Neural progenitor cell (in vitro differentiated cells): ENCODE results near the gene CEBPA. TPM values are rescaled to one million over a fixed set of nuclear protein-coding genes. Genes with fewer than 3 reads are reported as not detected.

Experiments used
- DNase-seq: peaks from one replicate; pipeline ENCODE4 v3.0.0-alpha.2; 2016; ENCODE audit warnings: low spot score
- H2AFZ ChIP-seq: fragments of 200-600 bp; sonication (generic); replicated peaks from 2 replicates; pipeline ENCODE4 v1.6.1; 2016; ENCODE audit warnings: antibody characterized with exemption
- H3F3A ChIP-seq: fragments of 200-600 bp; sonication (generic); 2 replicates; pipeline ENCODE4 v1.6.1; 2016; ENCODE audit warnings: antibody characterized with exemption, low read depth
- H3K27ac ChIP-seq: fragments of 200-600 bp; sonication (generic); 2 replicates; pipeline ENCODE4 v1.5.1; 2016; ENCODE audit warnings: mild to moderate bottlenecking
- H3K27me3 ChIP-seq: fragments of 200-600 bp; sonication (generic); 2 replicates; pipeline ENCODE4 v1.6.1; 2016; ENCODE audit warnings: mild to moderate bottlenecking, moderate library complexity
- H3K36me3 ChIP-seq: fragments of 200-600 bp; sonication (generic); 2 replicates; pipeline ENCODE4 v1.5.1; 2016
- H3K4me1 ChIP-seq: fragments of 200-600 bp; sonication (generic); 2 replicates; pipeline ENCODE4 v1.6.1; 2016; ENCODE audit warnings: mixed run types
- H3K4me2 ChIP-seq: fragments of 200-600 bp; sonication (generic); 2 replicates; pipeline ENCODE4 v1.6.1; 2016
- H3K4me3 ChIP-seq: fragments of 200-600 bp; sonication (generic); 2 replicates; pipeline ENCODE4 v1.5.1; 2016
- H3K79me2 ChIP-seq: fragments of 200-600 bp; sonication (generic); 2 replicates; pipeline ENCODE4 v1.6.1; 2016; ENCODE audit warnings: low read depth
- H3K9ac ChIP-seq: fragments of 200-600 bp; sonication (generic); 2 replicates; pipeline ENCODE4 v1.6.1; 2016
- H3K9me3 ChIP-seq: fragments of 200-600 bp; sonication (generic); 2 replicates; pipeline ENCODE4 v1.5.1; 2016; ENCODE audit warnings: low read depth
- H4K20me1 ChIP-seq: fragments of 200-600 bp; sonication (generic); 2 replicates; pipeline ENCODE4 v1.6.1; 2016; ENCODE audit warnings: low read depth
- H3K27ac Mint-ChIP-seq: 3 replicates; pipeline ENCODE4 v1.8.0; 2021; ENCODE audit warnings: mixed read lengths
- H3K27me3 Mint-ChIP-seq: 2 replicates; pipeline ENCODE4 v1.8.0; 2022; ENCODE audit warnings: low read depth, mild to moderate bottlenecking, inconsistent platforms, moderate library complexity, mixed read lengths; ENCODE audit not compliant: insufficient read depth
- H3K36me3 Mint-ChIP-seq: 3 replicates; pipeline ENCODE4 v1.8.0; 2021; ENCODE audit warnings: mixed read lengths
- H3K4me1 Mint-ChIP-seq: 3 replicates; pipeline ENCODE4 v1.8.0; 2021; ENCODE audit warnings: mixed read lengths
- H3K4me3 Mint-ChIP-seq: 3 replicates; pipeline ENCODE4 v1.8.0; 2021; ENCODE audit warnings: mild to moderate bottlenecking, moderate library complexity, mixed read lengths
- H3K9me3 Mint-ChIP-seq: 3 replicates; pipeline ENCODE4 v1.8.0; 2020; ENCODE audit warnings: mixed read lengths
- CTCF ChIP-seq: fragments of 200-600 bp; sonication (generic); IDR thresholded peaks from 2 replicates; pipeline ENCODE4 v1.5.1; 2017; ENCODE audit warnings: antibody characterized with exemption, mild to moderate bottlenecking
- EZH2 ChIP-seq: fragments of 200-600 bp; sonication (generic); IDR thresholded peaks from 2 replicates; pipeline ENCODE4 v1.6.1; 2017; ENCODE audit warnings: antibody characterized with exemption, mild to moderate bottlenecking, moderate library complexity
- EZH2phosphoT487 ChIP-seq: fragments of 200-600 bp; sonication (generic); IDR thresholded peaks from 2 replicates; pipeline ENCODE4 v1.6.1; 2017; ENCODE audit warnings: antibody characterized with exemption
- total RNA-seq: library from RNA; depleted of rRNA; stranded (reverse); fragments of >200 nt; gene quantifications from 2 replicates; pipeline ENCODE4 v1.2.3, GENCODE V29; 2015; ENCODE audit warnings: low replicate concordance

Gene CEBPA
- total RNA-seq, 1 donor from 2014 or later: 0.71 TPM

GRCh38 chr19:33299051-33299688 lies 3.2 kb downstream of the CEBPA start:
- Mint-ChIP-seq H3K27ac (no peak overlapping the region), H3K9me3 (no peaks in the 10 kb centered on the region), H3K4me1 (peaks cover 6% of the 10 kb centered on the region), H3K36me3 (no peaks in the 10 kb centered on the region), H3K27me3 (peaks cover 32% of the 10 kb centered on the region), H3K4me3 (no peak overlapping the region)
- Histone ChIP-seq H3K4me1 (peaks cover 22% of the 10 kb centered on the region), H3K9me3 (no peaks in the 10 kb centered on the region), H3K27me3 (peaks cover 52% of the 10 kb centered on the region), H3K36me3 (no peaks in the 10 kb centered on the region), H3K9ac (no peak overlapping the region), H3K4me2 (no peak overlapping the region), H3K79me2 (no peaks in the 10 kb centered on the region), H3K27ac (no peak overlapping the region), H4K20me1 (peaks cover 18% of the 10 kb centered on the region), H3F3A (peaks cover 4% of the 10 kb centered on the region), H3K4me3 (no peak overlapping the region), H2AFZ (no peak overlapping the region)
- TF ChIP-seq EZH2 (no peak), EZH2phosphoT487 (no peak), CTCF (no peak)
- DNase-seq: peak; percentile 46

GRCh38 chr19:33298146-33298911 lies 4.0 kb downstream of the CEBPA start:
- no peaks in the 10 kb centered on the region for H3K9me3 ChIP-seq
- peaks cover 44% of the 10 kb centered on the region for H3K27me3 ChIP-seq
- DNase-seq: no peak
- H3K9ac ChIP-seq: no peak overlapping the region
- no peak overlapping the region for H3K4me3 ChIP-seq
- peaks cover 4% of the 10 kb centered on the region for H3F3A ChIP-seq
- H2AFZ ChIP-seq: no peak overlapping the region
- Mint-ChIP-seq H3K4me3 (no peak overlapping the region), H3K27me3 (peaks cover 34% of the 10 kb centered on the region), H3K27ac (no peak overlapping the region), H3K9me3 (no peaks in the 10 kb centered on the region), H3K4me1 (peaks cover 10% of the 10 kb centered on the region), H3K36me3 (no peaks in the 10 kb centered on the region)
- TF ChIP-seq EZH2: no peak
- no peak for TF ChIP-seq CTCF
- TF ChIP-seq EZH2phosphoT487: no peak
- H3K4me1 ChIP-seq: peaks cover 17% of the 10 kb centered on the region
- H3K79me2 ChIP-seq: no peaks in the 10 kb centered on the region
- H3K4me2 ChIP-seq: no peak overlapping the region
- H3K36me3 ChIP-seq: no peaks in the 10 kb centered on the region
- no peak overlapping the region for H3K27ac ChIP-seq
- peaks cover 16% of the 10 kb centered on the region for H4K20me1 ChIP-seq

- H3K27ac Mint-ChIP-seq: no peak overlapping the region
- H3K4me2 ChIP-seq: no peak overlapping the region
- H3K4me3 ChIP-seq: no peak overlapping the region
- H3K27ac ChIP-seq: no peak overlapping the region
- peak overlapping the region; percentile 52 for H3K4me3 Mint-ChIP-seq
- H4K20me1 ChIP-seq: peaks cover 16% of the 10 kb centered on the region
- peaks cover 34% of the 10 kb centered on the region for H3K27me3 Mint-ChIP-seq
- no peak overlapping the region for H3K9ac ChIP-seq
- TF ChIP-seq EZH2phosphoT487 (no peak), CTCF (no peak), EZH2 (no peak)
- no peak for DNase-seq
- H3K4me1 Mint-ChIP-seq: peaks cover 13% of the 10 kb centered on the region
- H3K9me3 Mint-ChIP-seq: no peaks in the 10 kb centered on the region
- no peaks in the 10 kb centered on the region for H3K9me3 ChIP-seq
- no peaks in the 10 kb centered on the region for H3K36me3 ChIP-seq
- H3F3A ChIP-seq: peaks cover 4% of the 10 kb centered on the region
- H3K27me3 ChIP-seq: peaks cover 40% of the 10 kb centered on the region
- H2AFZ ChIP-seq: no peak overlapping the region
- H3K36me3 Mint-ChIP-seq: no peaks in the 10 kb centered on the region
- H3K79me2 ChIP-seq: no peaks in the 10 kb centered on the region
- peaks cover 17% of the 10 kb centered on the region for H3K4me1 ChIP-seq
Measured at GRCh38 chr19:33297401-33298145, 4.8 kb downstream of the CEBPA start.
